GM21515 (cell line): Measurements from ENCODE around the gene NAPG.
"Not testable (repeated sequence)": the region's sequence is repeated elsewhere in the genome, so short reads cannot be mapped to it uniquely, and the experiment has no call there.

Experiments used
- ATAC-seq: cut with Tn5 transposase; IDR thresholded peaks from one replicate; pipeline ENCODE4 v1.9.1; 2021; ENCODE audit not compliant: unreplicated experiment

The NAPG gene

GRCh38 chr18:10525697-10526560, at the start of gene NAPG:
TSS of gene NAPG (plus strand) at chr18:10526027. CDS start at chr18:10526103, 76 bp downstream.
- peak; percentile 79 for ATAC-seq

GRCh38 chr18:10476338-10476791, 49.5 kb upstream of the NAPG start:
- no peak for ATAC-seq

DNA sequence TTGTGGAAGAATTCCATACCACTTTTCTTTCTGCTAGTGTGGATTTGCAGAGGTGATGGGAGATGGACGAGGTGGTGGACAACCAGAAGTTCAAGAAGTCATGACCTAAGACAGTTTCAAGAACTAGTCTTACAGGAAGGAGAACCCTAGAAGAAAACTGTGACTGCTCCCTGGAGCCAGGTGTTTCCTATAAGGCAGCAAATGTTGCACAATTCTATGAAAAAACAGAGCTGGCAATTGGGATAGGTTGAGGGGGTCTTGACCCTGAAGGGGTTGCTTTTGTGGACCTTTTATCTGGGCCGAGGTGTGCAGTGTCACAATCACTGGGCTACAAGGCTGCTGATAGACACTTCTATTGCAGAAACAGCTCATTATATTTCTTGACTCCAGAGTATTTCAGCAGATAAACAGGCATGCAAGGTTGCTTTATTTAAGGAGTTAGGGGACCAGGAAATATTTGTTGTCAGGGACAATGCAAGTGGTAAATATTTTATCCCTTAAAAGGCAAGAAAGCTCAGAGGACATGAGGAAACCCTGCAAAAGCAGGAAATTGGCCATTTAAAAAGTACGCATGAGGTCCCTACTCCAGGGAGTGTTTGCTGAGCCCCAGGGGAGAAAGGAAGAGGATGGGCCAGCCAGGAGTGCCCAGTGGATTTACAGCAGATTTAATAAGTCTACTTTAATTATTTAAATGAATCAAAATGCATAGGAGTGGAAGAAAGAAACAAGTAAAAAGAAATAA, 48.5 kb upstream of the NAPG start:
- no peak for ATAC-seq

DNA sequence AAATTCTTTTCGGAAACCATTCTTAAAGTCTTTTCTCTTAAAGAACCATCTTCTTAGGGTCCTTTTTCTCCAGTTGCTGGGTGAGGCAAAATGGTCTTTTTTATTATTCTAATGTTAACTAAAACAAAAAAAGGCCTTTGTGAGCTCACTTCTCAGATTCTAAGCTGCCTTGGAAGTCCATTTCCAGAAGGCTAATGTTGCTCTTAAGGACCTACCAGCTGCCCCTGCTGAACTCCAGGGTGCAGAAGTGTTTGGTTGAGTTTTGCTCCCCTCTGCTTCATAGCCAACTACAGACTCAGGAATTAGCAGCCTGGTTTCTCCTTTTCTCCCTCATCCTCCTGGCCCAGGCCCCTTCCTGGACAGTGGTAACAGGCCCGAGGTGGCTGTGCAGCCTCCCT, 48.0 kb upstream of the NAPG start:
- ATAC-seq = no peak

DNA sequence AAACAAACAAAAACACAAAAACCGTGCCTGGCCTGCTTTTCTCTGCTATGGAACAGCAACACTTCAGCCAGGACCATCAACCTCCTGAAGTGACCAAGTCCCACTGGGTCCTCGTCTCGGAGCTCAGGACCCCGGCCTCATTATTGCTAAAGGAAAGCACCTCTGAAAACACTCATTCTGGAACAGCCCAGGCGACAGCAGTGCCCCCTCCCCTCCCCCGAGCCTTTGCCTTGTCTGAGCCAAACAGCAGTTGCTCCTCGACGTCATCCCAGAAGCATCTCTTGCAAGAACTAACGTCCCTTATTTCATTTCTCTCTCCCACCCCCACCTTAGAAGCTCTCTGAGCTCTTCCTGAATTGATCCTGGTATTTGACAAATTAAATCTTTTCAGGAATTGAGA, 44.0 kb upstream of the NAPG start:
- ATAC-seq = no peak

DNA sequence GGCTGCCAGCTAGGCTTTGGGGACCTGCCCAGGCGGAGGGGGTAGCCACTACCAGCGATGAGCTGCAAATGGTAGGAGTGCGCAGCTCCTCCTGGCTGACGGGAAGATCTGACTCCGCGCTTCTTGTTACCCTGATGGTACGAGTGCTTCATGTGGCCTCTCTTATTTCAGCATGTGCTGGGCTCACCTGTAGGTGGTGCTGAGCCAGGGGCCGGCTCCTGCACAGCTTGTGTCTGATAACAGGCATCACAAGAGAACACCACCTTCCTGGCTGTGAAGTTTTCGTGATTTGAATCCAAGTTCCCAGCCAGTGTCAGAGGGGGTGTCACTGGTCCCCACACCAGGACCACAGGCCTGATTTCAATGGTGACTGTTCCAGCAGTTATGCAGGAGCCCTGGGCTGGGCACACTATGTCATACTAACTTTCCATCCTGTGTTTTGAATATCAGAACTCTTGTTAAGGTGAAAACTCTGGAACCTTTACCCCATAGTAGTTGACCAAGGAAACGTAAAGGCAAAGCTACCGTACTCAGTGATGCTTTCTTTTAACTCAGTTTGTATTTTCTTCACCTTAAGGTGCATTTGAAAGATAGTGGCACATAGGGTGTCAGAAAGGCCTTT, 43.4 kb upstream of the NAPG start:
- ATAC-seq = no peak

- peak; percentile 64 for ATAC-seq
Observed at GRCh38 chr18:10482985-10483949, 42.6 kb upstream of the NAPG start.

DNA sequence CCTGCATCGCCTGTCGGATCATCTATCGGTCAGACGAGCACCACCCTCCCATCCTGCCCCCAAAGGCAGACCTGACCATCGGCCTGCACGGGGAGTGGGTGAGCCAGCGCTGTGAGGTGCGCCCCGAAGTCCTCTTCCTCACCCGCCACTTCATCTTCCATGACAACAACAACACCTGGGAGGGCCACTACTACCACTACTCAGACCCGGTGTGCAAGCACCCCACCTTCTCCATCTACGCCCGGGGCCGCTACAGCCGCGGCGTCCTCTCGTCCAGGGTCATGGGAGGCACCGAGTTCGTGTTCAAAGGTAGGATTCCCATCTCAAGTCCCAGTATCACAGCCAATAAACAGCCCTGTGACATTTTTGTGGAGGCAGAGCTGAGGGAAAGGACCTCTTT, 40.4 kb upstream of the NAPG start:
- ATAC-seq = no peak

GRCh38 chr18:10486362-10486761, 39.5 kb upstream of the NAPG start:
- ATAC-seq = no peak

GRCh38 chr18:10487154-10487553, 38.7 kb upstream of the NAPG start:
- no peak for ATAC-seq

GRCh38 chr18:10488017-10488416, 37.8 kb upstream of the NAPG start:
- ATAC-seq = no peak

- ATAC-seq = peak; percentile 94
Observed at GRCh38 chr18:10490401-10491165, 35.2 kb upstream of the NAPG start.

- no peak for ATAC-seq
Observed at GRCh38 chr18:10495936-10496335, 29.9 kb upstream of the NAPG start.

GRCh38 chr18:10497206-10497749, 28.5 kb upstream of the NAPG start:
- ATAC-seq = no peak

GRCh38 chr18:10499230-10499629, 26.6 kb upstream of the NAPG start:
- no peak for ATAC-seq

DNA sequence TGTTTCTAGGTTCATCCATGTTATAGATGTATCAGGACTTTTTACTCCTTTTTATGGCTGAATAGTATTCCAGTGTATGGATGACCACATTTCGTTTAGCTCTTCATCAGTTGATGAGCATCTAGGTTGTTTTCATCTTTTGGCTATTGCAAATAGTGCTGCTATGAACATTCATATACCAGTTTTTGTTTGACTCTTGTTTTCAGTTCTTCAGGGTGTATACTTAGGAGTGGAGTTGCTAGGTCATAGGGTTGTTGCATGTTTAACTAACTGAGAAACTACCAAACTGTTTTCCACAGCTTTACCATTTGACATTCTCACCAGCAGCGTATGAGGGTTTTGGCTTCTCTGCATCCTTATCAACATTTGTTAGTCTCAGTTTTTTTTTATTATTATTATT, 25.8 kb upstream of the NAPG start:
- ATAC-seq = no peak

- ATAC-seq = no peak
Observed at GRCh38 chr18:10504723-10505122, 21.1 kb upstream of the NAPG start.

- not testable (repeated sequence) for ATAC-seq
Observed at GRCh38 chr18:10505892-10506291, 19.9 kb upstream of the NAPG start.

DNA sequence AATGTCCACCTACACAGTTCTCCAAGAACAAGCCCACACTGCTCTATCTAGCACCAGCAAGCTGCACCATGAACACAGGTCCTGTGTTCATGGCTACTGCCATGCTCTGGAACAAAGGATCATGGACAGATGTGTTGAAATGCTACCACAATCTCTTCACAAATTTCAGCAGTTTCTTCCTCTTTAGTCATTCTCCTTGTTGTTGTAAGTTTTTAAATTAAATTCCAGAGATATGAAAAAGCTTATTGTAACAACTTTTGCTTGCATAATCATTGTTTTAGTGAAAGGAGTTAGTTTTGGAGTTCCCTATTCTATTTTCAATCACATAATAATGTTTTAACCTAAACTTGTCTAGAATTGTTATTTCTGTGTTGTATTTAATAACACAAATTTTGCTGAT, 17.2 kb upstream of the NAPG start:
- ATAC-seq = no peak

DNA sequence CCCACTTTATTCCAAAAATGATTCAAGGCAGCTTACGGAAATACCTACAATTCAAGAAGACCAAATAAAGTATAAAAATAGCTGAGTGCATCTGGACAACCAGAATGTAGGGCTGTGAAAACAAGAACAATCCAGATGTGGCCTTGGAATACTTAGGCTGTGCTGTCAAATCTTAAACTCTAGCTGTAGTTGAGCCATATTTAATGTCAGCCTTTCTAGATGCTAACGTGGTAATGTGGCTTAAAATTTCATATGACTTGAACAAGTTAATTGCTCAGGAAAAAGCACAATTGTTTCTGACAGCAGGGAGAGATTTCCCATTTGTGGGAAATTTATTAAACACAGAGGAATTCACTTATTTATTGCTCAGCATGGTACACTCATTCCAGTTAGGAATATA, 14.6 kb upstream of the NAPG start:
- ATAC-seq = no peak
